HG02884 (cell line): ENCODE data around the gene HIF3A.
"Not testable (repeated sequence)": the region's sequence is repeated elsewhere in the genome, so short reads cannot be mapped to it uniquely, and the experiment has no call there.

Experiments
- ATAC-seq: cut with Tn5 transposase; IDR thresholded peaks from one replicate; pipeline ENCODE4 v1.9.1; 2021; ENCODE audit warnings: mild to moderate bottlenecking, moderate library complexity; ENCODE audit not compliant: unreplicated experiment

HIF3A gene

DNA sequence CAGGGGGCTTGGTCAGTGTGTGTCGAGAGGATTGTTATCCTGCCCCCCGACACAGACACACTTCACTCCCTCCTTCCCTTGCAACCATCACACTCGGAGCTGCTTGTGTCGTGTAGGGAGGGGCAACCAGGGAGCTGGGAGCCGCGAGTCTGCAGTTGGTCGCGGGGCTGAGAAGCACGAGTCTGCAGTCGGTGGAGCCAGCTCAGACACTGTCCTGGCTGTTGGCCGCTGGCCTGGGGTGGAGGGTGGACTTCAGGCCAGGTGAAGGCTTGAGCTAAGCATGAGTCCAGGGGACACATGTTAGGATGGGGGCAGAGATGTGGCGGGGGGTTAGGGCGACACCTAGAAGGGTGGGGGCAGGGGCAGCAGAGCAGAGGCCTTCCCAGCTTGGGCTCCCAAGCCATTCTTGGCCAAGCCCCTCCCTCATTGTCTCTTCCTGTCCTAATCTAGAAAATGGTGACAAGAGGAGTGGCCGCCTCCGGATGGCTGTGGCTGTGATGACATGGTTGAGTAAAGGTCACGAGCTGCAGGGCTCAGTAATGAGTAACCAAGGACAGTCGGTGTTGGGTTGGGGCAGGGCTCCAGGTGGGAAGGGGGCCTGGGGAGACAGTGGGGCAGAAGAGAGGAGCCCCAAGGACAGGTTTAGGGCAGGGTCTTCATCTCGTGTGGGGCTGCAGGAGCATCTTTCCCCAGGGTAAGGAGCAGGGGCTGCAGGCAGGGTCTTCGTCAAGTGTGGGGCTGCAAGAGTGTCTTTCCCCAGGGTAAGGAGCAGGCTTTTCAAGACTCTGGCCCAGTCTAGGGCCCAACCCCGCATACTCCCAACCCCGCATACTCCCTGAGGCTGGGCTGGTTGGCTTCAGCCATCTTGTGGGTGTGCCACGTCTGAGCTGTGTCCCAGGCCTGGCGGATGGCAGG lies 58.6 kb downstream of the HIF3A start:
- ATAC-seq = no peak

GRCh38 chr19:46356149-46357055 lies 59.6 kb downstream of the HIF3A start:
- ATAC-seq = no peak

DNA sequence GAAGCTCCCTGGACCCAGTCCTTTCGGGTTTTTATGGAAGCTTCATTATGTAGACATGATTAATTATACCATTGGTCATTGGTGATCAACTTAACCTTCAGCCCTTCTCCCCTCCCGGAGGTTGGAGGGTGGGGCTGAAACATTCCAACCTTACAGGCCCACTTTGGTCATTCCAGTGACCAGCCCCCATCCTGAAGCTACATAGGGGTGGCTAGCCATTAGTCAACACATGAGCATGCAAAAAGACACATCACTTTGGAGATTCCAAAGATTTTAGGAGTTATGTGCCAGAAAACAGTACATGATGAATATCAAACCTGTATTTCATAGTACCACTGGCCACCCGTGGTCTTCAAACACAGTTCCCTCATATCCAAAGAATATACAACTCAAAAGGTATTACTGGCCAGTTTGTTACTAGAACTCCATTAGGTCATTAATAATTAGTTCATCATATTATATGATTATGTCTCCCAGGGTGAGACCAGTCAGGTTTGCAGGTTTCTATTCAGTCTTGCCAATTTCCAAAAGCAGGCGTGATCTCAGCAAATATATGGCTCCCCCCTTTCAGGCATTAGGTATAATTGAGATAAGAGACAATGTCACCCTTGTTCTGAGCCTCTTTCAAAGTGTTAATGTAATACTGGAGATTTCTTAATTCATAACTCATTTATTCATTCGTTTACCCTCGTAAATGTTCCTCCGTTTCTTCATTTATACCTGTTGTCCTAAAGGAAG lies 61.2 kb downstream of the HIF3A start:
- no peak for ATAC-seq

GRCh38 chr19:46361915-46362314 lies 65.1 kb downstream of the HIF3A start:
- ATAC-seq = no peak

DNA sequence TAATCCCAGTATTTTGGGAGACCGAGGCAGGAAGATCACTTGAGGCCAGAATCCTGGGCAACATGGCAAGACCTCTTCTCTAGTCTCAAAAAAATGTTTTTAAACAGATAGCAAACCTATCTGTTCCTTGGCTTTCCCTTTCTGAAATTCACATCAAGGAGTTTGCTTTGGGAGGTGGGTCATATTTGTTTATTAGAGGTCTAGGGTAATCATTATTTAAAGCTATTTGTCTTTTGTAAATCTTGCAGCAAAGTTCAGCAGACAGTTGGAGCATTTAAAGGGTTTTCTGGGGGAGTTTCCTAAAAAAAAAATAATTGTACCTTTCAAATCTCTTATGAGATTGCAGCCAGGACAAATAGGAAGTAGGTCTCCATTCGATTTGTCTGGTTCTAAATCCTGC lies 67.5 kb downstream of the HIF3A start:
- no peak for ATAC-seq

GRCh38 chr19:46365561-46365960 lies 68.7 kb downstream of the HIF3A start:
- no peak for ATAC-seq

GRCh38 chr19:46366620-46367292 lies 69.9 kb downstream of the HIF3A start:
- no peak for ATAC-seq

DNA sequence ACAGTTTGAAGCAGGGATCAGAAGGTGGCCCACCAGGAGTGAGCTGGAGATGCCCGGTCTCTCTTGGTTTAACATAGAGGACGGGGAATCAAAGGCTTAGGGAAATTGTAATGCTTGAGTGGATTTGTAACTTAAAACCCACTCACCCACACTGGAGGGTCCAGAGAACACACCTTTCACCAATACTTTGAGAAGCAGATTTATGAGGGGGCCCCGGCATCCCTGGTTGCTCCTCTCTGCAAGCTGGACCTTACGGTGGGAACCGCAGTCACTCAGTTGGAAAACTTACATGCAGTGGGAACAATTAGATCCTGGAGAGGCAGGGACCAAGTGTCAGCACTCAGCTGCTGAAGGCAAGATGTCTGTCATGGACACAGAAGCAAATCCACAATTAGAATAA lies 70.6 kb downstream of the HIF3A start:
- no peak for ATAC-seq

DNA sequence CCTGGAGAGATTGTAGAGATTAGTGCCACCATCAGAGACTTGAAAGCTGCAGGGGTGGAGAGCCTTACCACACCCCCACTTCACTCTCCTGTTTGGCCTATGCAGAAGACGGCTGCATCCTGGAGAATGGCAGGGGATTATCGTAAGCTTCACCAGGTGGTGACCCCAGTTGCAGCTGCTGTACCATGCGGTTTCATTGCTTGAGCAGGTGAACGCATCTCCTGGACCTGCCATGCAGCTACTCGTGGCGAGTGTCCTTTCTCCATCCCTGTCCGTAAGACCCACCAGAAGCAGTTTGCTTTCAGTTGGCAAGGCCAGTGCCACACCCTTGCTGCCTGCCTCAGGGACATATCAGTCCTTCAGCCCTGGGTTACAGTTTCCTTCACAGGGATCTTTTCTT lies 71.3 kb downstream of the HIF3A start:
- ATAC-seq = no peak

- no peak for ATAC-seq
These were observed 73.0 kb downstream of the HIF3A start for GRCh38 chr19:46369817-46370216.

GRCh38 chr19:46371371-46371901 lies 74.6 kb downstream of the HIF3A start:
- no peak for ATAC-seq

DNA sequence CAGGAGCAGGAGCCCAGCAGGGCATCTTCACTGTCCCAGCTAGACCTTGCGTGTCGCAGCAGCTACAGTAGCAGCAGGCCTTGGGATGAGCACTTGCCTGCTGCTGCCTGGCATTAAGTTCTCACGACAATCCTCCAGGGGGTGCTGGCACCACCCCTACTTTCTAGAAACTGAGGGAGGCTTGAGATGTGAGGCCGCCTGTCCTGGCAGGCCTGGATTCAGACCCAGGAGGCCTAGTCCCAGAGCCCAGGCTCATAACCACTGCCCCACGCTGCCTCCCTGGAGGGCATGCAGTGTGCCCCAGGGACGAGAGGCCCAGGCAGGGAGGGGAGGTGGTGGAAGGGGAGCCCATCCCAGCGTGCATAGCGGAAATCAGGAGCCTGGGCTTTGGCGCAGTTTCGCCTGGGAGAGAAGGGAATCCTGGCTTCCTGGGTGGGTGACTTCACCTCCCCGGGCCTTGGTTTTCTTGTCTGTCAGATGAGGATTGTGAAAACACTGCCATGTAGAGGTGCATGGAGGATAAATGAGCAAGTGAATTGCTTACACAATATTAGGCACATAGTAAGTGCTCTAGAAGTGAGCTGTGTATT lies 76.2 kb downstream of the HIF3A start:
- ATAC-seq = no peak

DNA sequence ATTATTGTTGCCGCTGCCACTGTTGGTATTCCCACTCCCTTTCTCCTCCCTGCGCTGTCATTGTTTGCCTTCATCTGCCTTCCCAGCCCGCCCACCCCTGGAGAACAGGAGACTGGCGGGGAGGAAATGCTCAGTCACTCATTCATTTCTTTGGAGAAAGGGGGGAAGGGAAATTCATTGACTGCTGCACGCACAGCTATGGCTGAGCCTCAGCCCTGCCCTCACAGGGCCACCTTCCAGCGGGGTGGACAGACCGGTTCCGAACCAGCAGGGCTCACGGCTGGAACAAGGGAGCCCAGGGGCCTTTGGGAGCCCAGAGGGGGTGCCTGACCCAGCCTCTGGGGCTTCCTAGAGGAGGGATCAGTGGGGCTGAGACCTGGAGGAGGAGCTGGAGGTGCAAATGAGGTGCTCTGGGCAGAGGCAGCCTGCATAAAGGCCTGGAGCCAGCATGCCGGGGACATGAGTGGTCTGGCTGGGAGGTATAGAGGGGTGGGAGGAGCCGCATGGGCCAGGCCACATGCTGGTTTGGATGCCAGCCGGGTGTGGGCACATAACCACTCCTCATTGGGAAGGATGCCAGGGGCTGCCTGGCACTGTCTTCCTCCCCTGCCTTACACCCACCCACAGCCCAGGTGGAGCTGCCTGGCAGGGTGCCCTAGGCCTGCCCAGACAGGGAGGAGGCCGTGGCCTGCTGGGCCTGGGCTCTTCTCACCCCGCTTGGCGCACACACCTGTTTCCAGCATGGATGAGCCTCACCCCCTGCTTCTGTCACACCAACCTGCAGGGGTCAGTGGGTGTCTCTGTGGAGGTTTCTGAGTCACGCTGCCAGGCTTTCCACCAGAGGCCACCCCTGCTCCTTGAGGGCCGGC lies 76.9 kb downstream of the HIF3A start:
- ATAC-seq = no peak

DNA sequence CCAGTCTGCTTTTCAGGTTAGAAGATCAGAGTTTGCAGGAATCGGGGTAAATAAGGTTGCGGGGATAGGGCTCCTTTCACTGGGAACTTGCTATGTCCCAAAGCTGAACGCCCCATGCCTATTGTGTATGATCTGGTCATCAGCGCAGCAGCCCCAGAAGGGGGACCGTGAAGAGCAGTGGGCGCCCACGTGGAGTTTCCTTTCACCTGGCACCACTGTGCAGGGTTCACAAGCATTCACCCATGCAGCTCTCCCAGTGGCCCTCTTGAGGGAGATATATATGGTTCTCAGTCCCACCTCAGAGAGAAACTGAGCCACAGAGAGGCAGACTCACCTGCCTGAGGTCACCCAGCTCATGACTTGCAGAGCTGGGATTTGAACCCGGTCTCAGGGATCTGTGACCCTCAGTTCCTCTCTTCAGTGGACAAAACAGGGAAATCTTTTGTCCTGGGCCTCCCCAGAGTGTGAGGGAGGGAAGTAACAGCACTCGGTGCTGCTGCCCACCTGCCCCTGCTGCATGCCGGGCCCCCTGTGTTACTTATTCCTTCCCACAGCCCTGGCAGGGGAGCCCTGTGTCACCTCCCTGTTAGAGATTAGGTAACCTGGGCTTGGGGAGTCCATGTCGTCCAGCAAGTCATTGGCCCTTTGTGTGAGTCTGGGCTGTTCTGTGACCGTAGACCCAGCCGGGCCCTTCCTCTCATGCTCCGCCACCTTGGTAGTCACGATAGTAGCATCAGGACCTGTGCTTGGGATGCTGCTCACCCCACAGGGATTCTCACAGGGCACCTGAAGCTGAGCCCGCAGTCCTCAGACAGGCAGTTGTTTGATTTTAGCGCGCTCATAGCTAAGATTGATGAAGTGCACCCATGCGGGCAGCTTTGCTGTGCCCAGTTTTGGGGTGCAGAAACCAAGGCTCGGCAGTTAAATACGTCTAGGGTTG lies 78.0 kb downstream of the HIF3A start:
- no peak for ATAC-seq

- ATAC-seq = not testable (repeated sequence)
These were observed 78.7 kb downstream of the HIF3A start for GRCh38 chr19:46375476-46376067.

- no peak for ATAC-seq
These were observed 79.7 kb downstream of the HIF3A start for GRCh38 chr19:46376241-46377153.
